Tongue (tissue), 1 donor: ENCODE results near the gene LSM14B. TPM values are rescaled to one million over a fixed set of nuclear protein-coding genes. Genes with fewer than 3 reads are reported as not detected.

ENCODE experiments used
- total RNA-seq: library from RNA; depleted of rRNA; stranded (reverse); fragments of >200 nt; gene quantifications from one replicate; pipeline ENCODE4 v1.2.3, GENCODE V29; 2014

LSM14B gene
- total RNA-seq, 1 donor from 2014 or later = 82.9 TPM

Other genes with a start within 250 kb of the LSM14B start
- 18.5 TPM for gene TAF4, start 56.6 kb upstream of the LSM14B start, total RNA-seq
- 248 TPM for gene PSMA7, start 20.9 kb downstream of the LSM14B start, total RNA-seq
- gene SS18L1, start 21.3 kb downstream of the LSM14B start, total RNA-seq = 18.9 TPM
- gene MTG2, start 60.6 kb downstream of the LSM14B start, total RNA-seq = 24.2 TPM
- 0.62 TPM for gene HRH3, start 97.8 kb downstream of the LSM14B start, total RNA-seq
- gene OSBPL2, start 116.0 kb downstream of the LSM14B start, total RNA-seq = 45.0 TPM
- gene ADRM1, start 180.5 kb downstream of the LSM14B start, total RNA-seq = 57.2 TPM
- gene LAMA5, start 244.8 kb downstream of the LSM14B start, total RNA-seq = 96.6 TPM